Measurements from ENCODE around the gene ILDR2. TPM values are rescaled to one million over a fixed set of nuclear protein-coding genes. Genes with fewer than 3 reads are reported as not detected.
A peak's percentile ranks its signal among the peaks of the same experiment; 100 is the strongest.

The ILDR2 gene, protein sequence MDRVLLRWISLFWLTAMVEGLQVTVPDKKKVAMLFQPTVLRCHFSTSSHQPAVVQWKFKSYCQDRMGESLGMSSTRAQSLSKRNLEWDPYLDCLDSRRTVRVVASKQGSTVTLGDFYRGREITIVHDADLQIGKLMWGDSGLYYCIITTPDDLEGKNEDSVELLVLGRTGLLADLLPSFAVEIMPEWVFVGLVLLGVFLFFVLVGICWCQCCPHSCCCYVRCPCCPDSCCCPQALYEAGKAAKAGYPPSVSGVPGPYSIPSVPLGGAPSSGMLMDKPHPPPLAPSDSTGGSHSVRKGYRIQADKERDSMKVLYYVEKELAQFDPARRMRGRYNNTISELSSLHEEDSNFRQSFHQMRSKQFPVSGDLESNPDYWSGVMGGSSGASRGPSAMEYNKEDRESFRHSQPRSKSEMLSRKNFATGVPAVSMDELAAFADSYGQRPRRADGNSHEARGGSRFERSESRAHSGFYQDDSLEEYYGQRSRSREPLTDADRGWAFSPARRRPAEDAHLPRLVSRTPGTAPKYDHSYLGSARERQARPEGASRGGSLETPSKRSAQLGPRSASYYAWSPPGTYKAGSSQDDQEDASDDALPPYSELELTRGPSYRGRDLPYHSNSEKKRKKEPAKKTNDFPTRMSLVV
- total RNA-seq, result 1 to 10 TPM; 2.1 to 3.5 TPM

DNA sequence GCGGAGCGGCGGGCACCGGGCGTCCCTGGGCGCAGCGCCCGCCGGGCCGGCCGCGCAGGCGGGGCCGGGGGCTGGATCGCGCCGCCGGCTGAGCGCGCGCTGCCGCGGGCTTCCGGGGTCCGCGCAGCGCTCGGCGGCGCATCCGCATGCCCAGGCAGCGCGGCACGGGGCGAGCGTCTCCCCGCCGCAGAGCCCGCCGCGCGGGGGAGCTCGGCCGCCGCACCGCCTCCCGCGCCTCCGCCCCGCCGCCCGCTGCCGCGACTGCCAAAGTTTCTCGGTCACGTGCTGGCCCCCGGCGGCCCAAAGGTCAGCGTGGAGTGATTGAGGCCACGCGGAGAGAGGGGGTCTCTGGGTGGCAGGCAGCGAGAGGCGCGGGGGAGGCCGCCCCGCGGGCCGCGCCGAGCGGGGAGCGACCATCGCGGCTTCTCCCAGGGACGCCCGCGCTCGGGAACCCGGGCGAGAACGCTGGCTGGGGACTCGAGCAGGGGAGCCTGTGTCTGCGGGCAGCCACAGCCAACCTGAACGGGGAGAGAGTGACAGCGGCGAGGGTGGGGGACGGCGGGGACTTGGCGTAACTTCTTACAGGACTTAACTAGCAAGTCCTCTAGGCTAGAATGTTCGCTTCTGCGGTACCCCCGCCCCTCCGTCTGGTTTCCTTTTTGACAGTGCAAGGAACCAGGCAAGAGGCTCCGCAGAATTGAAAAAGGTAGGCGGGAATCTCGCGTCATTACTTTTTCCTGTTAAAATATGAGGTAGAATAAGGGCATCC is at the start of gene ILDR2:
ILDR2 (minus strand) TSS at position 180 of the 769 bp plus-strand sequence. CDS start 272 bp downstream, outside the sequence.
- Mint-ChIP-seq H3K27me3 (peaks cover 27 to 34% of the 10 kb centered on the region in 2 donors), H3K4me3 (peak within 1 kb of the TSS; percentile 86), H3K9me3 (no peaks in the 10 kb centered on the region), H3K27ac (peak within 1 kb of the TSS; percentile 40 to 70), H3K4me1 (ENCODE audit: low read depth in 2 of 2) (peaks cover 22 to 23% of the 10 kb centered on the region in 2 donors), H3K36me3 (no peaks in the 10 kb centered on the region)
- DNase-seq (ENCODE audit: low spot score) (no peak), ATAC-seq (peak; percentile 93 to 95)

DNA sequence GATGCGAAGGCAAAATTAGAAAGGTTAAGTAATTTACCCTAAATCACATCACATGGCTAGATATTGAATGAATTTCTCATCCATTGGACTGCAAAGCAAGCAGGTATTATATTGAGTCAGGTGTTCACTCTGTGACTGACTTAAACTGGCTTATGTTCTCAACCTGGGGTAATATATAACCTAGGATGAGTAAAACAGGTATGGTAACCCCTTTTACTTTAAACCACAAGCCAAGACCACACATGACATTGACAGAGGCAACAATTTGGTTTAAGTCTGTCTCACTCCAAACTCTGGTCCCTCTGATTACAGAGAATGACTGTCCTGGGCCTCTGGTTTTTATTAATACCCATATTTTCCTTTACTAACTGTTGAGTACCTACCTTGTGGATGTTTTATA is 47.0 kb upstream of the ILDR2 start:
- ATAC-seq (no peak), DNase-seq (ENCODE audit: low spot score) (no peak)
- H3K27me3 Mint-ChIP-seq, result peaks cover 28 to 39% of the 10 kb centered on the region in 2 donors

DNA sequence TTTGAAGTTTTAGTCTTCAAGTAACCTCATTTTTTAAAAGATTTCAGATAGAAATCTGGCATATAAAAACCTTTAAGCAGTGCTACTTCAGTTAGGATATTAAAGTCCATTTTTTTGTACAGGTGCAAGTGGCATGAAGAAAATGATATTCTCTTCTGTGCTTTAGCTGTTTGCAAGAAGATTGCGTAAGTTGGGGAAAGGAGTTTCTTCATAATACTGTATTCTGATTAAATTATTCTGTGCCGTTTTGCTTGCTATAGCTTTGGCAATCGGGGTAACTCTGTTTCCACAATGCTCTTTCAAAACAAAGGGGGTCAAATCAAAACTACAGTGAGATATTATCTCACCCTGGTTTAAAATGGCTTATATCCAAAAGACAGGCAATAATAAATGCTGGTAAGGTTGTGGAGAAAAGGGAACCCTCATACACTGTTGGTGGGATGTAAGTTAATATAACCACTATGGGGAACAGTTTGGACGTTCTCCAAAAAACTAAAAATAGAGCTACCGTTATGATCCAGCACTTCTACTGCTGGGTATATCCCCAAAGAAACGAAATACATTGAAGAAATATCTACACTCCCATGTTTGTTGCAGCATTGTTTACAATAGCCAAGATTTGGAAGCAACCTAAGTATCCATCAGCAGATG is 40.9 kb upstream of the ILDR2 start:
- Mint-ChIP-seq H3K27ac (no peak overlapping the region), H3K4me3 (no peak overlapping the region), H3K27me3 (peaks cover 22 to 42% of the 10 kb centered on the region in 2 donors), H3K9me3 (no peaks in the 10 kb centered on the region), H3K4me1 (ENCODE audit: low read depth in 2 of 2) (no peaks in the 10 kb centered on the region), H3K36me3 (no peaks in the 10 kb centered on the region)
- DNase-seq (ENCODE audit: low spot score) (no peak), ATAC-seq (no peak)

More for the DNA sequence above, 47.0 kb upstream of the ILDR2 start:
- H3K27ac Mint-ChIP-seq, result no peak overlapping the region
- H3K4me3 Mint-ChIP-seq, result no peak overlapping the region
- H3K36me3 Mint-ChIP-seq, result peaks cover 4% of the 10 kb centered on the region
- H3K9me3 Mint-ChIP-seq, result no peaks in the 10 kb centered on the region
- H3K4me1 Mint-ChIP-seq (ENCODE audit: low read depth in 2 of 2), result no peaks in the 10 kb centered on the region

DNA sequence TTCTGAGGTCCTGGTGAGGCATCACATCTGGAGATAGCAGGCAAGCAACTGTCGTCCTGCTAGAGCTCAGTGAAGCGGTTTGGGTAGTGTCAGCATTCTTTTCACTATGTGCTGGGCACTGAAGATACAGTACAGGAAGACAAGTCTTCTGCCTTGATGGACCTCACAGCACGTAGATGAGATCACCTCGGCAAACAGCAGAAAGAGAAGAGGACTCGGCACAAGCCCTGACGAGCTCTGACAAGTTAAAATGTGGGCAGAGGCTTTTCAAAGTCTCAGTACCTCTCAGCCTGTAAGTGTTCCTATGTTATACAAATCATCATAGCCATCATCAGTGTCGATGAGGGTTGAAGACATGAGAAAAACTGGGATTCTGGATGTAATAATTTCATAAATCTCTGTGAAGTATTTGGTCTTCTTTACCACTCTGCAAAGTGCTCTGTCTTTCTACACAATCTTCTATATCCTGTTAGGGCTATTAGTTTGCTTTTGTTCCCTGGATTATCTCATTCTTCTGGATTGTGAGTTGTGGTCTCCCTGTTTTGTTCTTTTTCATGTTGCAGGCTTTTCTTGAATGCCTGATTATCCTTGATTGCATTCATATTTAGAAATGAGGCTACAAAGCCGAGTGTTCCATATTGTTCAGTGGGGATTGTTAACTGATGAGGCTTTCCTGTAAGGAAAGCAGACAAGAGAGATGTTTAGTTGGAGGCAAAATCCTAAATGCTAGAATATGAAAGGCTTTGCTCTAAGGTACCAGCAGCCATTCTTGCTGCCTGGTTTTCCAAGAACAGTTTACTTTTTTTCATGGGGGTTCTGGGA is 38.0 kb upstream of the ILDR2 start:
- Mint-ChIP-seq H3K4me1 (ENCODE audit: low read depth in 2 of 2) (no peaks in the 10 kb centered on the region), H3K4me3 (no peak overlapping the region), H3K9me3 (no peaks in the 10 kb centered on the region), H3K27ac (no peak overlapping the region), H3K27me3 (peaks cover 32 to 51% of the 10 kb centered on the region in 2 donors), H3K36me3 (no peaks in the 10 kb centered on the region)
- no peak for ATAC-seq
- DNase-seq (ENCODE audit: low spot score), result no peak

DNA sequence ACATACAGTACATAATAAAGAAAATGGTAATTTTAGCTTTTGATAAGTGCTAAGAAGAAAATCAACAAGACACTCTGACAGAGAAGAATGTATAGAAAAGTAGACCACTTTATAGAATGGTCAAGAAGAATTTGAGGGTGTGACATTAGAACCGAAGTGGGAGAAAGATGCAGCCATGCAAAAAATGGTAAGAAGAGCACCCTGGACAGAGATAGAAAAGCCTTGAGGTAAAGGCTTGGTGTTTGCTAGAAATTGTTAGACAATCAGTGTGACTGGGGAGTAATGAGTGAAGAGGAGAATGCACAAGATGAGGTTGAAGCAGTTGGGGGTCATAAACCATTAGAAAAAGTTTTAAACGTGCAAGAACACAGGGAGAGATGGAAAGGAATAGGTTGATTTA is 37.2 kb upstream of the ILDR2 start:
- Mint-ChIP-seq H3K36me3 (no peaks in the 10 kb centered on the region), H3K27me3 (peaks cover 32 to 54% of the 10 kb centered on the region in 2 donors), H3K4me1 (ENCODE audit: low read depth in 2 of 2) (no peaks in the 10 kb centered on the region), H3K27ac (no peak overlapping the region), H3K4me3 (no peak overlapping the region), H3K9me3 (no peaks in the 10 kb centered on the region)
- no peak for DNase-seq (ENCODE audit: low spot score)
- ATAC-seq, result no peak

DNA sequence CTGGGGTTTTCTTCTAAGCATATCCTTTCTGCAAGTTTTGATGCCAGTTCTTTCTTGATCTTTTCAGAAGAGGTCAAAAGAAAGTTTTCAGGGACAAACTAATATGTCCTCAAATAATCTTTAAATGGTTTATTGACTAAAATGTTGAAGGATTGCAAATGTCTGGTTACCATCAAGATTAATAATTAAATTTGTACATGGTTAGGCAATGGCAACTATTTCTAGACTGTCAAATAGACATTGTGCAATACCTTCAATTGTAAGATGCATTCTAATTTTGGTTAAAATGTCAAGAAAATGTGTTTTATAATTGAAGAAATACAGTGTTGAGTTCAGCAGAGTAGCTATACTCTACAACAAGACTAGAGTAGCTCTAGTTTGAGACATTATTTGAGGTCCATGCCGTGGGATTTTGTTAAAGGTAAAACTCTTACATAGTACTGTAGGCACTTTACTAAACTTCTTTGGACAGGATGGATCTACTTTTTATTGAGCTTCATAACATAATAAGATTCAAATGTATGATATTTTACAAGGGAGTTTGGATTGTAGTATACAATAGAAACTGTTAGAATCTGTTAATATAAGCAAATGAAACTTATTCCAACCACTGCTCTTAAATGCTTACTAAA is 36.3 kb upstream of the ILDR2 start:
- peaks cover 34 to 54% of the 10 kb centered on the region in 2 donors for H3K27me3 Mint-ChIP-seq
- no peak for DNase-seq (ENCODE audit: low spot score)
- H3K27ac Mint-ChIP-seq, result no peak overlapping the region
- ATAC-seq, result no peak
- no peaks in the 10 kb centered on the region for H3K4me1 Mint-ChIP-seq (ENCODE audit: low read depth in 2 of 2)
- H3K4me3 Mint-ChIP-seq, result no peak overlapping the region
- H3K36me3 Mint-ChIP-seq, result no peaks in the 10 kb centered on the region
- H3K9me3 Mint-ChIP-seq, result no peaks in the 10 kb centered on the region

DNA sequence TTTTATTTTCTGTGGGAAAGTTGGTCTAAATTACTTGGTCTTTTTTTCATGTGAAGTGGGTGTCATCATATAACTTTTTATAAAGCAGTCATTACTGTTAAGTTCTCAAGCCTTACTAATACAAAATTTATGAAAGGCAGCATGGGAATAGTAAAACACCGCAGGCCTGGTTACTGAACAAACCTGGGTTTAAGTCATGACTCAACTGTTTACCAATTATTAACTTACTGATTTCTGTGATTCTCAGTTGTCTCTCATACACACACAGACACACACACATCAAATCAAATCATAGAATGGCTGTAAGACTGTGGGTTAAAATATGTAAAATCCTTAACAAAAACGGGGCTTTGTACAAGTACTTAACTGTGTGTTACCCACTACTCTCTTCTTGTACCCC is 28.4 kb upstream of the ILDR2 start:
- H3K4me3 Mint-ChIP-seq, result no peak overlapping the region
- H3K36me3 Mint-ChIP-seq, result no peaks in the 10 kb centered on the region
- peaks cover 14 to 15% of the 10 kb centered on the region in 2 donors for H3K27me3 Mint-ChIP-seq
- H3K27ac Mint-ChIP-seq, result no peak overlapping the region
- no peak for DNase-seq (ENCODE audit: low spot score)
- no peaks in the 10 kb centered on the region for H3K9me3 Mint-ChIP-seq
- H3K4me1 Mint-ChIP-seq (ENCODE audit: low read depth in 2 of 2), result no peaks in the 10 kb centered on the region
- no peak for ATAC-seq

DNA sequence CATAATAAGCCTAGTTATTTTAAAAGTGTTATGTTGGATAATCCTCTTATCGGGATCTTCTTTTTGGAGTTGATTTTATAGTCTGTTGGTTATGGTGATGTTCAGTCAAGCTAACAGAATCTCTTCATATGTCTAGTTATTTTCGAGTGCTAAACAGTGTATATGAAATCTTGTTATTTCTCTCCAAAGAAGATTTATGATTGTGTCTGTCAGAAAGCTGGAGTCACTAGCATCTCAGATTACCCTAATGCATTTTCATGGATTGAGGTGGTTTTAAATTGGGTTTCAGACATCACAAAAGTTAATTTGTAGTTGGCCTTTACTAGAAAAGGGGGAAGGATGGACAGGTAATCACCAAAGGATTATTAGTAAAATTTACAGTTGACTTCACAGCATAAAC is 27.0 kb upstream of the ILDR2 start:
- Mint-ChIP-seq H3K4me1 (ENCODE audit: low read depth in 2 of 2) (no peaks in the 10 kb centered on the region), H3K27me3 (peaks cover 13 to 15% of the 10 kb centered on the region in 2 donors), H3K4me3 (no peak overlapping the region), H3K27ac (no peak overlapping the region), H3K9me3 (no peaks in the 10 kb centered on the region), H3K36me3 (no peaks in the 10 kb centered on the region)
- ATAC-seq (no peak), DNase-seq (ENCODE audit: low spot score) (no peak)

DNA sequence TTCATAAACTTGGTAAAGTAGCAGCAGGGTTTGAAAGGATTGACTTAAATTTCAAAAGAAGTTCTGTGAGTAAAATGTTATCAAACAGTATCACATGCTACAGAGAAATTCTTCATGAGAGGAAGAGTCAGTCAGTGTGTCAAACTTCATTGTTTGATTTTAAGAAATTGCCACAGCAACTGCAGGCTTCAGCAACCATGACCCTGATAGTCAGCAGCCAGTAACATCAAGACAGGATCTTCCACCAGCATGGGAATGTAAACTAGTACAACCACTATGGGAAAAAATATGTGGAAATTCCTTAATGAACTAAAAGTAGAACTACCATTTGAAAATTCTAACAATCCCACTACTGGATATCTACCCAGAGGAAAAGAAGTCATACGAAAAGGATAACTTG is 25.2 kb upstream of the ILDR2 start:
- no peaks in the 10 kb centered on the region for H3K4me1 Mint-ChIP-seq (ENCODE audit: low read depth in 2 of 2)
- no peaks in the 10 kb centered on the region for H3K9me3 Mint-ChIP-seq
- no peak for DNase-seq (ENCODE audit: low spot score)
- no peak for ATAC-seq
- H3K27ac Mint-ChIP-seq, result no peak overlapping the region
- peaks cover 13 to 17% of the 10 kb centered on the region in 2 donors for H3K27me3 Mint-ChIP-seq
- no peaks in the 10 kb centered on the region for H3K36me3 Mint-ChIP-seq
- H3K4me3 Mint-ChIP-seq, result no peak overlapping the region

DNA sequence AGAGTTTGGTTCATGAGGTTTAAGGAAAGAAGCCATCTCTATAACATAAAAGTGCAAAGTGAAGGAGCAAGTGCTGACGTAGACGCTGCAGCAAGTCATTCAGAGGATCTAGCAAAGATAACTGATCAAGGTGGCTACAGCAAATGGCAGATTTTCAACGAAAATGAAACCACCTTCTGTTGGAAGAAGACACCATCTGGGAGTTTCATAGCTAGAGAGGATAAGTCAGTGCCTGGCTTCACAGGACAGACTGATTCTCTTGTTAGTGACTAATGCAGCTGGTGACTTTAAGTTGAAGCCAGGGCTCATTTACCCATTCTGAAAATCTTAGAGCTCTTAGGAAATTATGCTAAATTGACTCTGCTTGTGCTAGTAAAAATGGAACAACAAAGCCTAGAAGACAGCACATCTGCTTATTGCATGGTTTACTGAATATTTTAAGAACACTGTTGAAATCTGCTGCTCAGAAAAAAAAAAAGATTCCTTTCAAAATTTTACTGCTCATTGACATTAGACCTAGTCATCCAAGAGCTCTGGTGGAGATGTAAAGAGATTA is 24.2 kb upstream of the ILDR2 start:
- DNase-seq (ENCODE audit: low spot score), result no peak
- H3K9me3 Mint-ChIP-seq, result no peaks in the 10 kb centered on the region
- no peaks in the 10 kb centered on the region for H3K36me3 Mint-ChIP-seq
- ATAC-seq, result no peak
- H3K27ac Mint-ChIP-seq, result no peak overlapping the region
- H3K27me3 Mint-ChIP-seq, result peaks cover 13 to 17% of the 10 kb centered on the region in 2 donors
- H3K4me3 Mint-ChIP-seq, result no peak overlapping the region
- H3K4me1 Mint-ChIP-seq (ENCODE audit: low read depth in 2 of 2), result no peaks in the 10 kb centered on the region

DNA sequence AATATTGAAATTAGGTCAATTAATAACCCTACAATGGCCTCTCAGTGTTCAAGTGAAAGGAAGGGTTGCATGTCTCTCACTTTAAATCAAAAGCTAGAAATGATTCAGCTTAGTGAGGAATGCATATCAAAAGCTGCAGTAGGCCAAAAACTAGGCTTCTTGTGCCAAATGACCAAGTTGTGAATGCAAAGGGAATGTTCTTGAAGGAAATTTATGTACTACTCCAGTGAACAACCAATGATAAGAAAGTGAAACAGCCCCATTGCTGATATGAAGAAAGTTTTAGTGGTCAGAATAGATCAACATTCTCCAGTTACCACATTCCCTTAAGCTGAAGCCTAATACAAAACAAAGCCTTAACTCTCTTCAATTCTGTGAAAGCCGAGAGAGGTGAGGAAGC is 23.7 kb upstream of the ILDR2 start:
- ATAC-seq, result no peak
- no peaks in the 10 kb centered on the region for H3K4me1 Mint-ChIP-seq (ENCODE audit: low read depth in 2 of 2)

DNA sequence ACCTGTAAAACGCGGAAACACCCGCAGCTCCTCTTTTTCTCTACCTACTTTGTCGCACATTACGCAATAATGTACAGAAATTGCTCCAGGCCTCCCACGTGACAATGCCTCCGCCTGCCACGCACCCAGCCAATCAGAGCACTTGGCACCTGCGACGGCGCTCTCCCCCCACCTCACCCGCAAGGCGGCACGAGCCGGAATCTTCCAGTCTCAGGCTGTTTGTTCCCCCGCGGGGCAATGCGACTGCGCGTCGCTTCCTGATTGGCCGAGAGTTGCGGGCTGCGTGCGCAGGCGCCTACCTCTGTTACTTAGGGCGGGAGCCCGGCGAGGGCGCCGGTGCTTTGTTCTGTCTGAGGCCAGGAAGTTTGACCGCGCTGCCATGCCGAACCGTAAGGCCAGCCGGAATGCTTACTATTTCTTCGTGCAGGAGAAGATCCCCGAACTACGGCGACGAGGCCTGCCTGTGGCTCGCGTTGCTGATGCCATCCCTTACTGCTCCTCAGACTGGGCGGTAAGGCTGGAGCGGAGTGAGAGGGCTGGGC is 13.7 kb upstream of the ILDR2 start, which contains the start of gene MAEL:
MAEL (plus strand) TSS at position 307 of the 542 bp plus-strand sequence; CDS start at position 380, 73 bp downstream.
- ATAC-seq (no peak), DNase-seq (ENCODE audit: low spot score) (no peak)
- Mint-ChIP-seq H3K27me3 (peaks cover 29 to 34% of the 10 kb centered on the region in 2 donors), H3K4me3 (no peak within 1 kb of the TSS), H3K36me3 (no peaks in the 10 kb centered on the region), H3K4me1 (ENCODE audit: low read depth in 2 of 2) (no peaks in the 10 kb centered on the region), H3K27ac (no peak within 1 kb of the TSS), H3K9me3 (no peaks in the 10 kb centered on the region)

More for the DNA sequence above, 23.7 kb upstream of the ILDR2 start:
- H3K9me3 Mint-ChIP-seq, result no peaks in the 10 kb centered on the region
- no peak for DNase-seq (ENCODE audit: low spot score)
- H3K4me3 Mint-ChIP-seq, result no peak overlapping the region
- no peak overlapping the region for H3K27ac Mint-ChIP-seq
- peaks cover 13 to 17% of the 10 kb centered on the region in 2 donors for H3K27me3 Mint-ChIP-seq
- H3K36me3 Mint-ChIP-seq, result no peaks in the 10 kb centered on the region

Data from natural killer cell treated with Interleukin-12 subunit alpha and Interleukin-12 subunit beta and Interleukin-15 and Interleukin-18, amount 100 ng/mL, for 72 hours (primary cell).